Measurements from ENCODE around the gene KRTAP10-8.

DNA sequence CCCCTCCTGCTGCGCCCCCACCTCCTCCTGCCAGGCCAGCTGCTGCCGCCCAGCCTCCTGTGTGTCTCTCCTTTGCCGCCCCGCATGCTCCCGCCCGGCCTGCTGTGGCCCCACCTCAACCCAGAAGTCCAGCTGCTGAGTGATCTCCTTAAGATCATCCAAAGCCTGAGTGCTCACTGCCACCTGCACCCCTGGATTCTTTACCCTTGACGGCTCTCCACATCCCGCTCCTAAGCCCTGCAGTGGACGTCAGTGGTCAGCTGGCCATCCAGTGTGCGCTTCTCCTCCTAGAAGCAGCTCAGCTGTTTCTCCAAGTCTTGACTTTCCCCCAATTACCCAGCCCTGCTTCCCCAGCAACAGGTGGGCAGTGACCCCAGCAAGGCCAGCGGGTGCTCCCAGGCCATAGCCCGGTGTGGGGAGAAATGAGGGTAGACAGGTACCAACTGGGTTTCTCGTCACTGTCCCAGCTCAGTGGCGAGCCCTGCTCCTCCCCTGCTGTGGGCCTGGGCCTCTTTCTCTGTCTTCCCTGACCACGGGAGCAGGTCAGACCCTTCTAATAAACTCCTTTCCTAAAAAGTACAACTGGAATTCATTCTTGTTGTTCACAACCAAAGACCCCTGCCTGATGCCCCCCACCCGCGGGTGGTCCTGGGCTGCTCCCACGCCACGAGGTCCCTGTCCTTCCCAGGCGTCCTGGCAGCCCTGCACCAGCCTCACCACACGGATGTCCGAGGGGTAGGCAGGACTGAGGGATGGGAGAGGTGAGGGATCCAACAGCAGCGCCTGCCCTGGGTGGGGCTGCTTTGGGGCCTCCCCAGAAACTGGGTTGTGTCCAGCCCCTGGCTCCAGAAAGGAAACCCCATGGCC lies 10.1 kb upstream of the KRTAP10-8 start:
- TF ChIP-seq CTCF (IDR thresholded peaks at IDR 0.05) (no peak), POLR2A (IDR thresholded peaks at IDR 0.05) (no peak), POLR2AphosphoS5 (IDR thresholded peaks at IDR 0.05) (no peak)

Measured in prostate gland (tissue), 2 donors.